ENCODE results near the gene GCSAM. TPM values are rescaled to one million over a fixed set of nuclear protein-coding genes. Genes with fewer than 3 reads are reported as not detected.

GCSAM gene
- total RNA-seq, 2 experiments from 2014 or later = 6.5 to 6.8 TPM

GRCh38 chr3:112083239-112083638, 49.8 kb downstream of the GCSAM start:
- H3K4me1 Mint-ChIP-seq (ENCODE audit: low read depth) = peaks cover 45% of the 10 kb centered on the region
- Histone ChIP-seq H3K4me1 (ENCODE audit: insufficient read depth, low read length) (peaks cover 25% of the 10 kb centered on the region), H3K9me3 (ENCODE audit: control insufficient read depth in 1 of 2, insufficient read depth in 1 of 2, low read length in 2 of 2) (no peaks in the 10 kb centered on the region), H3K27me3 (ENCODE audit: control insufficient read depth in 1 of 2, insufficient read depth in 2 of 2, low read length in 2 of 2) (no peaks in the 10 kb centered on the region), H3K36me3 (ENCODE audit: insufficient read depth, low read length) (no peaks in the 10 kb centered on the region), H3K27ac (ENCODE audit: low read depth in 1 of 2, low read length in 2 of 2) (no peak overlapping the region), H3K4me3 (ENCODE audit: low read length) (no peak overlapping the region)
- ATAC-seq (ENCODE audit: poor library complexity) = no peak
- H3K36me3 Mint-ChIP-seq (ENCODE audit: low read depth) = no peaks in the 10 kb centered on the region
- no peak overlapping the region for H3K27ac Mint-ChIP-seq
- TF ChIP-seq, protein P1, sequence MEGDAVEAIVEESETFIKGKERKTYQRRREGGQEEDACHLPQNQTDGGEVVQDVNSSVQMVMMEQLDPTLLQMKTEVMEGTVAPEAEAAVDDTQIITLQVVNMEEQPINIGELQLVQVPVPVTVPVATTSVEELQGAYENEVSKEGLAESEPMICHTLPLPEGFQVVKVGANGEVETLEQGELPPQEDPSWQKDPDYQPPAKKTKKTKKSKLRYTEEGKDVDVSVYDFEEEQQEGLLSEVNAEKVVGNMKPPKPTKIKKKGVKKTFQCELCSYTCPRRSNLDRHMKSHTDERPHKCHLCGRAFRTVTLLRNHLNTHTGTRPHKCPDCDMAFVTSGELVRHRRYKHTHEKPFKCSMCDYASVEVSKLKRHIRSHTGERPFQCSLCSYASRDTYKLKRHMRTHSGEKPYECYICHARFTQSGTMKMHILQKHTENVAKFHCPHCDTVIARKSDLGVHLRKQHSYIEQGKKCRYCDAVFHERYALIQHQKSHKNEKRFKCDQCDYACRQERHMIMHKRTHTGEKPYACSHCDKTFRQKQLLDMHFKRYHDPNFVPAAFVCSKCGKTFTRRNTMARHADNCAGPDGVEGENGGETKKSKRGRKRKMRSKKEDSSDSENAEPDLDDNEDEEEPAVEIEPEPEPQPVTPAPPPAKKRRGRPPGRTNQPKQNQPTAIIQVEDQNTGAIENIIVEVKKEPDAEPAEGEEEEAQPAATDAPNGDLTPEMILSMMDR (IDR thresholded peaks at IDR 0.05) = no peak
- no peak overlapping the region for H3K4me3 Mint-ChIP-seq
- ChIA-PET CTCF (no interaction called here), POLR2A (no interaction called here)
- H3K27me3 Mint-ChIP-seq = no peaks in the 10 kb centered on the region
- intact Hi-C loops (cut with DNase I, micrococcal nuclease) = no loop called here
- DNase-seq = no peak
- no peaks in the 10 kb centered on the region for H3K9me3 Mint-ChIP-seq

DNA sequence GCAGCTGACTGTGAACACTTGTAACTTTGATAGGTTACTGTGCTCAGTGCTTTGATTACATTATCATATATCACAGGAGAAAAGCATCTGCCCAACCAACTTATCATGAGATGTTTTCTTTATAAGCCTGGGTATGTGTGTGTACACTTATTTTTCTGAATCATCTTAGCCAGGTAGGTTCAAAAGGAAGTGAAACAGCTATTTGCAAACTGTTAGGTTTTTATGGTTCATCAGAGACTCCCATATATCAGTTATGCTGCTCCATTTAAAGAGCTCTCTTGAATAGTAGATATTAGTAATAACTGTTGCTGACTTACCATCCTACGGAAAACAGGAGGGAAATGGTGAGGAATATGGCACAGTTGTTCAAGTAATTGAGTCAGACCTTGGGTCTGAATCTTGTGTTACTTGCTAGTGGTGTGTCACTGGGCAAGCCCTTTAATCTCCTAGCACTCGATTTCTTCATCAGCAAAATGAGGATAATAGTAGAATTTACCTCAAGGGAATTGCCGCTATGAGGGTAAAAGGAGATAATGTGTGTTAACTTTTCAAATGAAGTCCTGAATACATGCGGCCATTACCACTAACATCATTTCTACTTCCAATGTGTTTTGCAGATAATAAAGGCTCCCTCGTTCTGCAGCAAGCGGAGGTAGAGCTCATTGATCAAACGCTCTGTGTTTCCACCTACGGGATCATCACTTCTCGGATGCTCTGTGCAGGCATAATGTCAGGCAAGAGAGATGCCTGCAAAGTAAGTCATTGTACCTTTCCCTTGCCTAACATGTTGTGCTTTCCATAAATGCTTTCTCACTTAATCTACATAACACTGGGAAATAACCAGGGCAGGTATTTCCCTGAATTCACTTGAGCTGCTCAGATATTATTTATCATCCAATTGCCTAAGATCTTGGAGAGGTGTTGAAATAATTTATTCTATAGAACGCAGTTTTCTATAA, 54.6 kb downstream of the GCSAM start:
- ATAC-seq (ENCODE audit: poor library complexity) (no peak), DNase-seq (no peak)
- H3K4me1 Mint-ChIP-seq (ENCODE audit: low read depth) = peaks cover 27% of the 10 kb centered on the region
- no peaks in the 10 kb centered on the region for H3K36me3 ChIP-seq (ENCODE audit: insufficient read depth, low read length)
- no peaks in the 10 kb centered on the region for H3K27me3 Mint-ChIP-seq
- no peaks in the 10 kb centered on the region for H3K9me3 Mint-ChIP-seq
- TF ChIP-seq, protein P1 (IDR thresholded peaks at IDR 0.05) = no peak
- H3K36me3 Mint-ChIP-seq (ENCODE audit: low read depth) = no peaks in the 10 kb centered on the region
- no peak overlapping the region for H3K27ac Mint-ChIP-seq
- H3K27me3 ChIP-seq (ENCODE audit: control insufficient read depth in 1 of 2, insufficient read depth in 2 of 2, low read length in 2 of 2) = no peaks in the 10 kb centered on the region
- no peaks in the 10 kb centered on the region for H3K9me3 ChIP-seq (ENCODE audit: control insufficient read depth in 1 of 2, insufficient read depth in 1 of 2, low read length in 2 of 2)
- H3K27ac ChIP-seq (ENCODE audit: low read depth in 1 of 2, low read length in 2 of 2) = no peak overlapping the region
- H3K4me1 ChIP-seq (ENCODE audit: insufficient read depth, low read length) = peaks cover 11% of the 10 kb centered on the region
- CTCF ChIA-PET = no interaction called here
- no peak overlapping the region for H3K4me3 Mint-ChIP-seq
- intact Hi-C loops (cut with DNase I, micrococcal nuclease) = loop anchor here in 1 of 2 experiments (5.0 kb wide), 1 partner anchor 101 kb away; the partner anchor contains the start of gene ABHD10
- POLR2A ChIA-PET = no interaction called here
- H3K4me3 ChIP-seq (ENCODE audit: low read length) = no peak overlapping the region

DNA sequence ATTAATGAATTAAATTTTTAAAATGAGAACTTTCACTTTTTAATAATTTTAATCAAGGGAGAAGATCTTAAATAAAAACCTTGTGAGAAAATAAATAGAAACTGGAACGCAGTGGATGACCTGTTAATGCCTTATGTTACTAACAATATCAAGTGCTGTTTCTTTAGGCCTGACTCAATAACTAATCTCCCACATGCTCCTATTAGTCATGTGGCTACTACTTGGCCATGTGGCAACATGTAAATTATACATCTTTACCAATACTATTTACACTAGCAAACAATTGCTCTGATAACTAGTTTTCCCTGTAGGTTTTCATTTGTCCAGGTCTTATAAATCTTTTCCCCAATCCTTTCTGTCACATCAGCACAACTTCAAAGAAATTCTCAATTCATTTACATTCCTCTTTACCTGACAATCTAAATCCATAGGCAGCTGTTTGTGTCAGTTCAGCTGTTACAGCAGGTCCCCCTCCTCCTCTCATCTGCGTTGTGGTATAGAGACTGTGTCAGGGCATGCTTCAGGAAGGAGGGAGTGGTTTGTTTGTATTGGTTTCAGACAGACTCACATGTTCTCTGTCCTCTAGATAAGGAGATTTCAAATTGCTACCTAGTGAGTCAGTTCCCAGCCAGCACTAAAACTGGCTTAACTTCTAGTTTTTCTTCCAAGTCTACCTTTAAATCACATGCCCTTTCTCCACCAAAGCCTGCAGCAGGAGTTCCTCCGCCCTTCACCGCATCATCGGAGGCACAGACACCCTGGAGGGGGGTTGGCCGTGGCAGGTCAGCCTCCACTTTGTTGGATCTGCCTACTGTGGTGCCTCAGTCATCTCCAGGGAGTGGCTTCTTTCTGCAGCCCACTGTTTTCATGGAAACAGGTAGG, 58.2 kb downstream of the GCSAM start:
- Mint-ChIP-seq H3K36me3 (ENCODE audit: low read depth) (peaks cover 4% of the 10 kb centered on the region), H3K27ac (peak overlapping the region; percentile 94), H3K4me3 (peak overlapping the region; percentile 70), H3K9me3 (peaks cover 5% of the 10 kb centered on the region), H3K27me3 (no peaks in the 10 kb centered on the region), H3K4me1 (ENCODE audit: low read depth) (peaks cover 56% of the 10 kb centered on the region)
- intact Hi-C loops (cut with DNase I, micrococcal nuclease) = loop anchor here in 1 of 2 experiments (5.0 kb wide), 1 partner anchor 98 kb away; the partner anchor contains the start of gene ABHD10
- peak in 12 of 14 experiments; percentile 5 to 77 (median 42) for DNase-seq
- no peaks in the 10 kb centered on the region for H3K36me3 ChIP-seq (ENCODE audit: insufficient read depth, low read length)
- H3K4me3 ChIP-seq (ENCODE audit: low read length) = no peak overlapping the region
- H3K27me3 ChIP-seq (ENCODE audit: control insufficient read depth in 1 of 2, insufficient read depth in 2 of 2, low read length in 2 of 2) = no peaks in the 10 kb centered on the region
- peak overlapping the region in 1 of 2 donors; percentile 48 for H3K27ac ChIP-seq (ENCODE audit: low read depth in 1 of 2, low read length in 2 of 2)
- TF ChIP-seq, protein P1 (IDR thresholded peaks at IDR 0.05) = no peak
- CTCF ChIA-PET = no interaction called here
- H3K9me3 ChIP-seq (ENCODE audit: control insufficient read depth in 1 of 2, insufficient read depth in 1 of 2, low read length in 2 of 2) = no peaks in the 10 kb centered on the region
- peaks cover 21% of the 10 kb centered on the region for H3K4me1 ChIP-seq (ENCODE audit: insufficient read depth, low read length)
- POLR2A ChIA-PET = interaction anchor here (2.3 kb wide), 1 partner anchor 10 kb away, joined by 7 read pairs; no protein-coding TSS in a partner anchor
- peak; percentile 86 for ATAC-seq (ENCODE audit: poor library complexity)

Measured in CD4-positive, alpha-beta T cell (primary cell).